ENCODE results near the gene IGLL5. TPM values are rescaled to one million over a fixed set of nuclear protein-coding genes. Genes with fewer than 3 reads are reported as not detected.

IGLL5 gene
- total RNA-seq, 1 donor from 2014 or later, result not detected

- TF ChIP-seq CTCF (conservative IDR thresholded peaks at IDR 0.05; ENCODE audit: low read depth, low read length), result no peak
- DNase-seq (ENCODE audit: low read depth), result no peak
- no peak overlapping the region for H3K4me3 ChIP-seq (ENCODE audit: low read depth, low read length)
Measured at GRCh38 chr22:22911327-22912134, 23.9 kb downstream of the IGLL5 start.

GRCh38 chr22:22912135-22912987, 24.7 kb downstream of the IGLL5 start:
- no peak for TF ChIP-seq CTCF (conservative IDR thresholded peaks at IDR 0.05; ENCODE audit: low read depth, low read length)
- DNase-seq (ENCODE audit: low read depth), result no peak
- H3K4me3 ChIP-seq (ENCODE audit: low read depth, low read length), result no peak overlapping the region

GRCh38 chr22:22912988-22913253, 25.3 kb downstream of the IGLL5 start:
- no peak overlapping the region for H3K4me3 ChIP-seq (ENCODE audit: low read depth, low read length)
- no peak for TF ChIP-seq CTCF (conservative IDR thresholded peaks at IDR 0.05; ENCODE audit: low read depth, low read length)
- DNase-seq (ENCODE audit: low read depth), result no peak

- no peak overlapping the region for H3K4me3 ChIP-seq (ENCODE audit: low read depth, low read length)
- no peak for TF ChIP-seq CTCF (conservative IDR thresholded peaks at IDR 0.05; ENCODE audit: low read depth, low read length)
- DNase-seq (ENCODE audit: low read depth), result no peak
Measured at GRCh38 chr22:22913989-22914388, 26.4 kb downstream of the IGLL5 start.

- TF ChIP-seq CTCF (conservative IDR thresholded peaks at IDR 0.05; ENCODE audit: low read depth, low read length), result no peak
- no peak overlapping the region for H3K4me3 ChIP-seq (ENCODE audit: low read depth, low read length)
- no peak for DNase-seq (ENCODE audit: low read depth)
Measured at GRCh38 chr22:22914726-22915669, 27.4 kb downstream of the IGLL5 start.

- TF ChIP-seq CTCF (conservative IDR thresholded peaks at IDR 0.05; ENCODE audit: low read depth, low read length), result no peak
- DNase-seq (ENCODE audit: low read depth), result no peak
Measured at GRCh38 chr22:22915670-22916035, 28.0 kb downstream of the IGLL5 start.

More at GRCh38 chr22:22915670-22916035, 28.0 kb downstream of the IGLL5 start:
- H3K4me3 ChIP-seq (ENCODE audit: low read depth, low read length), result no peak overlapping the region

Data from epithelial cell of proximal tubule (primary cell).